DMS153 treated with DMSO at 0.1 percent for 48 hours (cell line): ENCODE results near the gene PAQR9.

ENCODE experiments used
- DNase-seq: peaks from one replicate; lab custom pipeline; 2025; ENCODE audit not compliant: unreplicated experiment; lab: John Stamatoyannopoulos, UW

PAQR9 gene

GRCh38 chr3:142983318-142983717, 19.8 kb upstream of the PAQR9 start:
- no peak for DNase-seq

GRCh38 chr3:142982038-142982773, 18.7 kb upstream of the PAQR9 start:
- no peak for DNase-seq

- DNase-seq: no peak
These were observed 17.6 kb upstream of the PAQR9 start for GRCh38 chr3:142981108-142981507.

GRCh38 chr3:142977399-142977728, 13.9 kb upstream of the PAQR9 start:
- DNase-seq: no peak

GRCh38 chr3:142976621-142977398, 13.3 kb upstream of the PAQR9 start:
- no peak for DNase-seq

GRCh38 chr3:142975316-142975995, 12.0 kb upstream of the PAQR9 start:
- DNase-seq: no peak

- no peak for DNase-seq
These were observed 9.9 kb upstream of the PAQR9 start for GRCh38 chr3:142973217-142974009.

- no peak for DNase-seq
These were observed 8.7 kb upstream of the PAQR9 start for GRCh38 chr3:142972092-142972753.

- DNase-seq: no peak
These were observed 8.0 kb upstream of the PAQR9 start for GRCh38 chr3:142971431-142971830.

- no peak for DNase-seq
These were observed 5.0 kb upstream of the PAQR9 start for GRCh38 chr3:142968319-142969025.

GRCh38 chr3:142966808-142967207, 3.3 kb upstream of the PAQR9 start:
- no peak for DNase-seq

GRCh38 chr3:142965581-142965980, 2.1 kb upstream of the PAQR9 start:
- DNase-seq: no peak

GRCh38 chr3:142963234-142963515, 299 bp downstream of the PAQR9 start:
- no peak for DNase-seq

- no peak for DNase-seq
These were observed 797 bp downstream of the PAQR9 start for GRCh38 chr3:142962520-142963233.

GRCh38 chr3:142962175-142962519, 1.3 kb downstream of the PAQR9 start:
- no peak for DNase-seq

GRCh38 chr3:142961539-142961938, 1.9 kb downstream of the PAQR9 start:
- DNase-seq: no peak

GRCh38 chr3:142960322-142960850, 3.1 kb downstream of the PAQR9 start:
- DNase-seq: no peak

GRCh38 chr3:142958707-142959106, 4.8 kb downstream of the PAQR9 start:
- no peak for DNase-seq

- DNase-seq: no peak
These were observed 10.0 kb downstream of the PAQR9 start for GRCh38 chr3:142953443-142953842.
